ENCODE results near the gene PCDHA4.

GRCh38 chr5:140823475-140823874, 16.6 kb downstream of the PCDHA4 start:
- TF ChIP-seq, protein P1, sequence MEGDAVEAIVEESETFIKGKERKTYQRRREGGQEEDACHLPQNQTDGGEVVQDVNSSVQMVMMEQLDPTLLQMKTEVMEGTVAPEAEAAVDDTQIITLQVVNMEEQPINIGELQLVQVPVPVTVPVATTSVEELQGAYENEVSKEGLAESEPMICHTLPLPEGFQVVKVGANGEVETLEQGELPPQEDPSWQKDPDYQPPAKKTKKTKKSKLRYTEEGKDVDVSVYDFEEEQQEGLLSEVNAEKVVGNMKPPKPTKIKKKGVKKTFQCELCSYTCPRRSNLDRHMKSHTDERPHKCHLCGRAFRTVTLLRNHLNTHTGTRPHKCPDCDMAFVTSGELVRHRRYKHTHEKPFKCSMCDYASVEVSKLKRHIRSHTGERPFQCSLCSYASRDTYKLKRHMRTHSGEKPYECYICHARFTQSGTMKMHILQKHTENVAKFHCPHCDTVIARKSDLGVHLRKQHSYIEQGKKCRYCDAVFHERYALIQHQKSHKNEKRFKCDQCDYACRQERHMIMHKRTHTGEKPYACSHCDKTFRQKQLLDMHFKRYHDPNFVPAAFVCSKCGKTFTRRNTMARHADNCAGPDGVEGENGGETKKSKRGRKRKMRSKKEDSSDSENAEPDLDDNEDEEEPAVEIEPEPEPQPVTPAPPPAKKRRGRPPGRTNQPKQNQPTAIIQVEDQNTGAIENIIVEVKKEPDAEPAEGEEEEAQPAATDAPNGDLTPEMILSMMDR (IDR thresholded peaks at IDR 0.05), result no peak
- TF ChIP-seq POLR2A (IDR thresholded peaks at IDR 0.05) (no peak), EP300 (IDR thresholded peaks at IDR 0.05; ENCODE audit: low read depth) (no peak)
